GM23338 (cell line): Measurements from ENCODE around the gene MOSMO. TPM values are rescaled to one million over a fixed set of nuclear protein-coding genes. Genes with fewer than 3 reads are reported as not detected.

Experiments used
- ATAC-seq: fragments of 200-7000 bp; cut with Tn5 transposase; 3 replicates; pipeline ENCODE4 v1.9.1; 2020
- DNase-seq: peaks from one replicate; pipeline ENCODE4 v3.0.0-alpha.2; 2015; ENCODE audit warnings: low spot score
- H2AFZ ChIP-seq: fragments of 200-600 bp; sonication (generic); 2 replicates; pipeline ENCODE4 v1.8.0; 2016; ENCODE audit warnings: antibody characterized with exemption, mild to moderate bottlenecking, moderate library complexity
- H3F3A ChIP-seq: fragments of 200-600 bp; sonication (generic); replicated peaks from 2 replicates; pipeline ENCODE4 v1.8.0; 2017; ENCODE audit warnings: antibody characterized with exemption, mixed run types, low read depth
- H3K27ac ChIP-seq: fragments of 200-600 bp; sonication (generic); 2 replicates; pipeline ENCODE4 v1.6.1; 2016; ENCODE audit warnings: low read depth
- H3K27me3 ChIP-seq: fragments of 200-600 bp; sonication (generic); 2 replicates; pipeline ENCODE4 v1.8.0; 2016; ENCODE audit warnings: mild to moderate bottlenecking, mixed run types, moderate library complexity; ENCODE audit not compliant: insufficient read depth
- H3K36me3 ChIP-seq: fragments of 200-600 bp; sonication (generic); 2 replicates; pipeline ENCODE4 v1.8.0; 2016; ENCODE audit warnings: mild to moderate bottlenecking; ENCODE audit not compliant: insufficient read depth
- H3K4me1 ChIP-seq: fragments of 200-600 bp; sonication (generic); 2 replicates; pipeline ENCODE4 v1.8.0; 2016; ENCODE audit warnings: mild to moderate bottlenecking, moderate library complexity; ENCODE audit not compliant: insufficient read depth
- H3K4me2 ChIP-seq: fragments of 200-600 bp; sonication (generic); 2 replicates; pipeline ENCODE4 v1.7.1; 2017; ENCODE audit warnings: mixed run types
- H3K4me3 ChIP-seq: fragments of 200-600 bp; sonication (generic); 2 replicates; pipeline ENCODE4 v1.6.1; 2016; ENCODE audit warnings: mixed run types
- H3K79me2 ChIP-seq: fragments of 200-600 bp; sonication (generic); replicated peaks from 2 replicates; pipeline ENCODE4 v1.8.0; 2017; ENCODE audit warnings: mild to moderate bottlenecking; ENCODE audit not compliant: insufficient read depth
- H3K9me2 ChIP-seq: fragments of 200-600 bp; sonication (generic); 2 replicates; pipeline ENCODE4 v1.8.0; 2017; ENCODE audit not compliant: insufficient read depth
- H4K20me1 ChIP-seq: fragments of 200-600 bp; sonication (generic); replicated peaks from 2 replicates; pipeline ENCODE4 v1.8.0; 2017; ENCODE audit warnings: mild to moderate bottlenecking; ENCODE audit not compliant: insufficient read depth
- H3K27ac Mint-ChIP-seq: 2 replicates; pipeline ENCODE4 v1.8.0; 2020; ENCODE audit warnings: inconsistent platforms, mild to moderate bottlenecking, moderate library complexity, mixed read lengths
- H3K27me3 Mint-ChIP-seq: 3 replicates; pipeline ENCODE4 v1.8.0; 2022; ENCODE audit warnings: low read depth, mild to moderate bottlenecking, moderate library complexity, mixed read lengths, inconsistent platforms; ENCODE audit not compliant: insufficient read depth, poor library complexity
- H3K36me3 Mint-ChIP-seq: 3 replicates; pipeline ENCODE4 v1.8.0; 2021; ENCODE audit warnings: low read depth, mild to moderate bottlenecking, inconsistent platforms, moderate library complexity, mixed read lengths
- H3K4me1 Mint-ChIP-seq: 3 replicates; pipeline ENCODE4 v1.8.0; 2020; ENCODE audit warnings: mild to moderate bottlenecking, inconsistent platforms, mixed read lengths
- H3K4me3 Mint-ChIP-seq: 3 replicates; pipeline ENCODE4 v1.8.0; 2021; ENCODE audit warnings: moderate library complexity, mild to moderate bottlenecking, inconsistent platforms, mixed read lengths
- H3K9me3 Mint-ChIP-seq: 3 replicates; pipeline ENCODE4 v1.8.0; 2020; ENCODE audit warnings: moderate library complexity, mild to moderate bottlenecking, inconsistent platforms, mixed read lengths
- CREB1 ChIP-seq: fragments of 250-450 bp; sonication (Bioruptor Pico); IDR thresholded peaks from 2 replicates; pipeline ENCODE4 v1.5.0; 2020; ENCODE audit warnings: low read depth, mild to moderate bottlenecking, moderate library complexity
- EZH2 ChIP-seq: fragments of 200-600 bp; sonication (generic); IDR thresholded peaks from one replicate; pipeline ENCODE4 v1.8.0; 2017; ENCODE audit warnings: antibody characterized with exemption, mild to moderate bottlenecking, low read depth; ENCODE audit not compliant: unreplicated experiment
- EZH2phosphoT487 ChIP-seq: fragments of 200-600 bp; sonication (generic); IDR thresholded peaks from one replicate; pipeline ENCODE4 v1.8.1; 2018; ENCODE audit warnings: antibody characterized with exemption; ENCODE audit not compliant: unreplicated experiment
- JUNB ChIP-seq: IDR thresholded peaks from one replicate; pipeline ENCODE4 v1.6.1; 2016; ENCODE audit warnings: antibody characterized with exemption; ENCODE audit not compliant: unreplicated experiment
- NANOG ChIP-seq: IDR thresholded peaks from 2 replicates; pipeline ENCODE4 v1.6.1; 2016; ENCODE audit warnings: antibody characterized with exemption, borderline replicate concordance
- POLR2AphosphoS5 ChIP-seq: IDR thresholded peaks from 2 replicates; pipeline ENCODE4 v1.6.1; 2016; ENCODE audit warnings: antibody characterized with exemption, low read depth
- STAT1 ChIP-seq: IDR thresholded peaks from one replicate; pipeline ENCODE4 v1.6.1; 2016; ENCODE audit warnings: antibody characterized with exemption; ENCODE audit not compliant: unreplicated experiment
- ZNF114 ChIP-seq: fragments of 250-450 bp; sonication (Bioruptor Pico); IDR thresholded peaks from 2 replicates; pipeline ENCODE4 v1.5.0; 2020; ENCODE audit warnings: mild to moderate bottlenecking, moderate library complexity
- ZNF331 ChIP-seq: fragments of 250-450 bp; sonication (Bioruptor Pico); IDR thresholded peaks from 2 replicates; pipeline ENCODE4 v1.5.0; 2020; ENCODE audit warnings: low read depth, mild to moderate bottlenecking, moderate library complexity
- polyA plus RNA-seq: library from polyadenylated mRNA; unstranded; fragments of >200 nt; fragmentation: Nextera tagmentation; extraction: Ambion mirVana; gene quantifications from 2 replicates; pipeline ENCODE4 v1.2.1, GENCODE V29; 2016
- total RNA-seq: library from RNA; depleted of rRNA; stranded (reverse); fragments of >200 nt; shearing (Covaris generic); gene quantifications from 2 replicates; pipeline ENCODE4 v1.2.3, GENCODE V29; 2014
- TF ChIP-seq, protein P1 (sequence below): IDR thresholded peaks from one replicate; pipeline ENCODE4 v1.6.1; 2018; ENCODE audit warnings: antibody characterized with exemption; ENCODE audit not compliant: unreplicated experiment
- TF ChIP-seq, protein P2 (sequence below), 2 experiments: fragments of 200-600 bp in 1 of 2; sonication (generic) in 1 of 2; conservative IDR thresholded peaks; 2 replicates each; pipeline versions ENCODE4 v1.5.1 to v1.6.1; 2016 to 2017; ENCODE audit warnings: antibody characterized with exemption in 2 of 2, low read depth in 2 of 2, mild to moderate bottlenecking in 2 of 2, moderate library complexity in 1 of 2
- TF ChIP-seq, protein P3 (sequence below): IDR thresholded peaks from 2 replicates; pipeline ENCODE4 v1.6.1; 2016; ENCODE audit warnings: antibody characterized with exemption
- TF ChIP-seq, protein P4 (sequence below): fragments of 250-450 bp; sonication (Bioruptor Pico); IDR thresholded peaks from 2 replicates; pipeline ENCODE4 v1.5.0; 2020; ENCODE audit warnings: mild to moderate bottlenecking, moderate library complexity

Gene MOSMO
- total and polyA plus RNA-seq, 2 experiments from 2014 or later: 8.7 to 19.2 TPM

DNA sequence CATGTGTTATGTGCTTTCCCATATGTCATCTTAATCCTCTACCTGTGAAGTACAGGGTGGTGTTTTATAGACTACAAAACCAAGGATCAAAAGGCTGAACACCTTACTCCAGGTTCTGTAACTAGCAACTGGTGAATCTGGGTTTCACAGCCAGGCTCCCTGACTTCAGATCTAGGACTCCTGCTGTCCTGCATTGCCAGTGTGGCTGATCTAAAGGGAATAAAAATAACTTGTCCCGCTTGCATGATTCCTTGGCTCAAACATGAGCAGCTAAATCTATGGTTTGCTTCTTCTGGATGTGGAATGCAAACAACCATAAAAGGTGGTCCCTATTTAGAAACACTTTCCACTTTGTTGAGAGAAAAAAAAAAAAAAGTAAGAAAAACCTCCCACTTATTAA lies 80.7 kb downstream of the MOSMO start:
- Mint-ChIP-seq H3K36me3 (no peaks in the 10 kb centered on the region), H3K4me1 (peaks cover 9% of the 10 kb centered on the region), H3K27ac (no peak overlapping the region), H3K9me3 (no peaks in the 10 kb centered on the region), H3K27me3 (no peaks in the 10 kb centered on the region), H3K4me3 (no peak overlapping the region)
- no peak overlapping the region for H2AFZ ChIP-seq
- no peak overlapping the region for H3K4me2 ChIP-seq
- no peak for TF ChIP-seq CREB1
- no peak for TF ChIP-seq EZH2
- TF ChIP-seq, protein P1, sequence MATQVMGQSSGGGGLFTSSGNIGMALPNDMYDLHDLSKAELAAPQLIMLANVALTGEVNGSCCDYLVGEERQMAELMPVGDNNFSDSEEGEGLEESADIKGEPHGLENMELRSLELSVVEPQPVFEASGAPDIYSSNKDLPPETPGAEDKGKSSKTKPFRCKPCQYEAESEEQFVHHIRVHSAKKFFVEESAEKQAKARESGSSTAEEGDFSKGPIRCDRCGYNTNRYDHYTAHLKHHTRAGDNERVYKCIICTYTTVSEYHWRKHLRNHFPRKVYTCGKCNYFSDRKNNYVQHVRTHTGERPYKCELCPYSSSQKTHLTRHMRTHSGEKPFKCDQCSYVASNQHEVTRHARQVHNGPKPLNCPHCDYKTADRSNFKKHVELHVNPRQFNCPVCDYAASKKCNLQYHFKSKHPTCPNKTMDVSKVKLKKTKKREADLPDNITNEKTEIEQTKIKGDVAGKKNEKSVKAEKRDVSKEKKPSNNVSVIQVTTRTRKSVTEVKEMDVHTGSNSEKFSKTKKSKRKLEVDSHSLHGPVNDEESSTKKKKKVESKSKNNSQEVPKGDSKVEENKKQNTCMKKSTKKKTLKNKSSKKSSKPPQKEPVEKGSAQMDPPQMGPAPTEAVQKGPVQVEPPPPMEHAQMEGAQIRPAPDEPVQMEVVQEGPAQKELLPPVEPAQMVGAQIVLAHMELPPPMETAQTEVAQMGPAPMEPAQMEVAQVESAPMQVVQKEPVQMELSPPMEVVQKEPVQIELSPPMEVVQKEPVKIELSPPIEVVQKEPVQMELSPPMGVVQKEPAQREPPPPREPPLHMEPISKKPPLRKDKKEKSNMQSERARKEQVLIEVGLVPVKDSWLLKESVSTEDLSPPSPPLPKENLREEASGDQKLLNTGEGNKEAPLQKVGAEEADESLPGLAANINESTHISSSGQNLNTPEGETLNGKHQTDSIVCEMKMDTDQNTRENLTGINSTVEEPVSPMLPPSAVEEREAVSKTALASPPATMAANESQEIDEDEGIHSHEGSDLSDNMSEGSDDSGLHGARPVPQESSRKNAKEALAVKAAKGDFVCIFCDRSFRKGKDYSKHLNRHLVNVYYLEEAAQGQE: no peak
- TF ChIP-seq JUNB: no peak
- no peak for TF ChIP-seq ZNF331 (CRISPR knock-in tag)
- TF ChIP-seq POLR2AphosphoS5: no peak
- TF ChIP-seq, protein P2, sequence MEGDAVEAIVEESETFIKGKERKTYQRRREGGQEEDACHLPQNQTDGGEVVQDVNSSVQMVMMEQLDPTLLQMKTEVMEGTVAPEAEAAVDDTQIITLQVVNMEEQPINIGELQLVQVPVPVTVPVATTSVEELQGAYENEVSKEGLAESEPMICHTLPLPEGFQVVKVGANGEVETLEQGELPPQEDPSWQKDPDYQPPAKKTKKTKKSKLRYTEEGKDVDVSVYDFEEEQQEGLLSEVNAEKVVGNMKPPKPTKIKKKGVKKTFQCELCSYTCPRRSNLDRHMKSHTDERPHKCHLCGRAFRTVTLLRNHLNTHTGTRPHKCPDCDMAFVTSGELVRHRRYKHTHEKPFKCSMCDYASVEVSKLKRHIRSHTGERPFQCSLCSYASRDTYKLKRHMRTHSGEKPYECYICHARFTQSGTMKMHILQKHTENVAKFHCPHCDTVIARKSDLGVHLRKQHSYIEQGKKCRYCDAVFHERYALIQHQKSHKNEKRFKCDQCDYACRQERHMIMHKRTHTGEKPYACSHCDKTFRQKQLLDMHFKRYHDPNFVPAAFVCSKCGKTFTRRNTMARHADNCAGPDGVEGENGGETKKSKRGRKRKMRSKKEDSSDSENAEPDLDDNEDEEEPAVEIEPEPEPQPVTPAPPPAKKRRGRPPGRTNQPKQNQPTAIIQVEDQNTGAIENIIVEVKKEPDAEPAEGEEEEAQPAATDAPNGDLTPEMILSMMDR (conservative IDR thresholded peaks at IDR 0.05; ENCODE audit: low read depth in 2 of 2): no peak
- TF ChIP-seq, protein P3, sequence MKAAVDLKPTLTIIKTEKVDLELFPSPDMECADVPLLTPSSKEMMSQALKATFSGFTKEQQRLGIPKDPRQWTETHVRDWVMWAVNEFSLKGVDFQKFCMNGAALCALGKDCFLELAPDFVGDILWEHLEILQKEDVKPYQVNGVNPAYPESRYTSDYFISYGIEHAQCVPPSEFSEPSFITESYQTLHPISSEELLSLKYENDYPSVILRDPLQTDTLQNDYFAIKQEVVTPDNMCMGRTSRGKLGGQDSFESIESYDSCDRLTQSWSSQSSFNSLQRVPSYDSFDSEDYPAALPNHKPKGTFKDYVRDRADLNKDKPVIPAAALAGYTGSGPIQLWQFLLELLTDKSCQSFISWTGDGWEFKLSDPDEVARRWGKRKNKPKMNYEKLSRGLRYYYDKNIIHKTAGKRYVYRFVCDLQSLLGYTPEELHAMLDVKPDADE: no peak
- no peak for TF ChIP-seq ZNF114 (CRISPR knock-in tag)
- TF ChIP-seq, protein P4, sequence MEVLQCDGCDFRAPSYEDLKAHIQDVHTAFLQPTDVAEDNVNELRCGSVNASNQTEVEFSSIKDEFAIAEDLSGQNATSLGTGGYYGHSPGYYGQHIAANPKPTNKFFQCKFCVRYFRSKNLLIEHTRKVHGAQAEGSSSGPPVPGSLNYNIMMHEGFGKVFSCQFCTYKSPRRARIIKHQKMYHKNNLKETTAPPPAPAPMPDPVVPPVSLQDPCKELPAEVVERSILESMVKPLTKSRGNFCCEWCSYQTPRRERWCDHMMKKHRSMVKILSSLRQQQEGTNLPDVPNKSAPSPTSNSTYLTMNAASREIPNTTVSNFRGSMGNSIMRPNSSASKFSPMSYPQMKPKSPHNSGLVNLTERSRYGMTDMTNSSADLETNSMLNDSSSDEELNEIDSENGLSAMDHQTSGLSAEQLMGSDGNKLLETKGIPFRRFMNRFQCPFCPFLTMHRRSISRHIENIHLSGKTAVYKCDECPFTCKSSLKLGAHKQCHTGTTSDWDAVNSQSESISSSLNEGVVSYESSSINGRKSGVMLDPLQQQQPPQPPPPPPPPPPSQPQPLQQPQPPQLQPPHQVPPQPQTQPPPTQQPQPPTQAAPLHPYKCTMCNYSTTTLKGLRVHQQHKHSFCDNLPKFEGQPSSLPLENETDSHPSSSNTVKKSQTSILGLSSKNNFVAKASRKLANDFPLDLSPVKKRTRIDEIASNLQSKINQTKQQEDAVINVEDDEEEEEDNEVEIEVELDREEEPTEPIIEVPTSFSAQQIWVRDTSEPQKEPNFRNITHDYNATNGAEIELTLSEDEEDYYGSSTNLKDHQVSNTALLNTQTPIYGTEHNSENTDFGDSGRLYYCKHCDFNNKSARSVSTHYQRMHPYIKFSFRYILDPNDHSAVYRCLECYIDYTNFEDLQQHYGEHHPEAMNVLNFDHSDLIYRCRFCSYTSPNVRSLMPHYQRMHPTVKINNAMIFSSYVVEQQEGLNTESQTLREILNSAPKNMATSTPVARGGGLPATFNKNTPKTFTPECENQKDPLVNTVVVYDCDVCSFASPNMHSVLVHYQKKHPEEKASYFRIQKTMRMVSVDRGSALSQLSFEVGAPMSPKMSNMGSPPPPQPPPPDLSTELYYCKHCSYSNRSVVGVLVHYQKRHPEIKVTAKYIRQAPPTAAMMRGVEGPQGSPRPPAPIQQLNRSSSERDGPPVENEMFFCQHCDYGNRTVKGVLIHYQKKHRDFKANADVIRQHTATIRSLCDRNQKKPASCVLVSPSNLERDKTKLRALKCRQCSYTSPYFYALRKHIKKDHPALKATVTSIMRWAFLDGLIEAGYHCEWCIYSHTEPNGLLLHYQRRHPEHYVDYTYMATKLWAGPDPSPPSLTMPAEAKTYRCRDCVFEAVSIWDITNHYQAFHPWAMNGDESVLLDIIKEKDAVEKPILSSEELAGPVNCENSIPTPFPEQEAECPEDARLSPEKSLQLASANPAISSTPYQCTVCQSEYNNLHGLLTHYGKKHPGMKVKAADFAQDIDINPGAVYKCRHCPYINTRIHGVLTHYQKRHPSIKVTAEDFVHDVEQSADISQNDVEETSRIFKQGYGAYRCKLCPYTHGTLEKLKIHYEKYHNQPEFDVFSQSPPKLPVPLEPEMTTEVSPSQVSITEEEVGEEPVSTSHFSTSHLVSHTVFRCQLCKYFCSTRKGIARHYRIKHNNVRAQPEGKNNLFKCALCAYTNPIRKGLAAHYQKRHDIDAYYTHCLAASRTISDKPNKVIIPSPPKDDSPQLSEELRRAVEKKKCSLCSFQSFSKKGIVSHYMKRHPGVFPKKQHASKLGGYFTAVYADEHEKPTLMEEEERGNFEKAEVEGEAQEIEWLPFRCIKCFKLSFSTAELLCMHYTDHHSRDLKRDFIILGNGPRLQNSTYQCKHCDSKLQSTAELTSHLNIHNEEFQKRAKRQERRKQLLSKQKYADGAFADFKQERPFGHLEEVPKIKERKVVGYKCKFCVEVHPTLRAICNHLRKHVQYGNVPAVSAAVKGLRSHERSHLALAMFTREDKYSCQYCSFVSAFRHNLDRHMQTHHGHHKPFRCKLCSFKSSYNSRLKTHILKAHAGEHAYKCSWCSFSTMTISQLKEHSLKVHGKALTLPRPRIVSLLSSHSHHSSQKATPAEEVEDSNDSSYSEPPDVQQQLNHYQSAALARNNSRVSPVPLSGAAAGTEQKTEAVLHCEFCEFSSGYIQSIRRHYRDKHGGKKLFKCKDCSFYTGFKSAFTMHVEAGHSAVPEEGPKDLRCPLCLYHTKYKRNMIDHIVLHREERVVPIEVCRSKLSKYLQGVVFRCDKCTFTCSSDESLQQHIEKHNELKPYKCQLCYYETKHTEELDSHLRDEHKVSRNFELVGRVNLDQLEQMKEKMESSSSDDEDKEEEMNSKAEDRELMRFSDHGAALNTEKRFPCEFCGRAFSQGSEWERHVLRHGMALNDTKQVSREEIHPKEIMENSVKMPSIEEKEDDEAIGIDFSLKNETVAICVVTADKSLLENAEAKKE (CRISPR knock-in tag): no peak
- TF ChIP-seq EZH2phosphoT487: no peak
- TF ChIP-seq STAT1: no peak
- TF ChIP-seq NANOG: no peak
- no peaks in the 10 kb centered on the region for H3K27me3 ChIP-seq
- H3F3A ChIP-seq: no peaks in the 10 kb centered on the region
- no peak for ATAC-seq
- no peaks in the 10 kb centered on the region for H3K36me3 ChIP-seq
- DNase-seq: no peak
- H3K79me2 ChIP-seq: no peaks in the 10 kb centered on the region
- peaks cover 11% of the 10 kb centered on the region; the same call in 1 of the 2 replicates for H3K4me1 ChIP-seq
- peaks cover 10% of the 10 kb centered on the region; the same call in 1 of the 2 replicates for H3K9me2 ChIP-seq
- H4K20me1 ChIP-seq: no peaks in the 10 kb centered on the region; the same call in 1 of the 2 replicates
- H3K27ac ChIP-seq: no peak overlapping the region
- no peak overlapping the region for H3K4me3 ChIP-seq
